SU-DHL-6 (cell line): ENCODE results near the gene PIEZO1.

Experiments
- H2AFZ ChIP-seq: fragments of 200-600 bp; sonication (generic); 2 replicates; pipeline ENCODE4 v1.6.1; 2014; ENCODE audit warnings: low read depth, mild to moderate bottlenecking, moderate library complexity, mixed read lengths, antibody characterized with exemption, low read length; ENCODE audit not compliant: severe bottlenecking
- H3F3A ChIP-seq: fragments of 200-600 bp; shearing (Covaris generic); 2 replicates; pipeline ENCODE4 v1.6.0; 2016; ENCODE audit warnings: antibody characterized with exemption, mild to moderate bottlenecking; ENCODE audit not compliant: insufficient read depth
- H3K27ac ChIP-seq: fragments of 200-600 bp; sonication (generic); 2 replicates; pipeline ENCODE4 v1.5.1; 2016; ENCODE audit warnings: low read depth, mild to moderate bottlenecking, low read length, moderate library complexity, mixed read lengths
- H3K27me3 ChIP-seq: fragments of 200-600 bp; sonication (generic), shearing (Covaris generic); 2 replicates; pipeline ENCODE4 v1.6.0; 2014; ENCODE audit warnings: mild to moderate bottlenecking, low read length
- H3K36me3 ChIP-seq: fragments of 200-600 bp; sonication (generic); 2 replicates; pipeline ENCODE4 v1.6.1; 2014; ENCODE audit warnings: mild to moderate bottlenecking, low read length, mixed read lengths
- H3K4me2 ChIP-seq: fragments of 300-600, 200-600 bp; shearing (Covaris generic), sonication (generic); 2 replicates; pipeline ENCODE4 v1.6.0; 2014; ENCODE audit warnings: low read length, low read depth, mild to moderate bottlenecking; ENCODE audit not compliant: poor library complexity, severe bottlenecking
- H3K4me3 ChIP-seq: fragments of 200-600 bp; sonication (generic); 2 replicates; pipeline ENCODE4 v1.5.1; 2014; ENCODE audit warnings: antibody characterized with exemption, low read length, mild to moderate bottlenecking, mixed read lengths; ENCODE audit not compliant: insufficient read depth, poor library complexity, severe bottlenecking
- H3K79me2 ChIP-seq: fragments of 200-600 bp; sonication (generic); 2 replicates; pipeline ENCODE4 v1.6.1; 2014; ENCODE audit warnings: mild to moderate bottlenecking, low read length, moderate library complexity; ENCODE audit not compliant: insufficient read depth
- H3K9ac ChIP-seq: fragments of 200-600 bp; sonication (generic); 2 replicates; pipeline ENCODE4 v1.7.0; 2014; ENCODE audit warnings: mild to moderate bottlenecking, low read length
- H3K9me2 ChIP-seq: fragments of 200-600 bp; sonication (generic); replicated peaks from 2 replicates; pipeline ENCODE4 v1.6.1; 2014; ENCODE audit warnings: low read length; ENCODE audit not compliant: insufficient read depth
- H3K9me3 ChIP-seq: fragments of 200-600 bp; sonication (generic); 2 replicates; pipeline ENCODE4 v1.6.1; 2014; ENCODE audit warnings: low read length, mixed read lengths; ENCODE audit not compliant: insufficient read depth
- H4K20me1 ChIP-seq: fragments of 200-600 bp; sonication (generic); 2 replicates; pipeline ENCODE4 v1.6.1; 2014; ENCODE audit warnings: low read depth, mild to moderate bottlenecking, antibody characterized with exemption, low read length, moderate library complexity, mixed read lengths
- CTCF ChIP-seq: fragments of 200-600 bp; sonication (generic); IDR thresholded peaks from one replicate; pipeline ENCODE4 v1.5.1; 2017; ENCODE audit warnings: antibody characterized with exemption, mild to moderate bottlenecking, low read length, moderate library complexity; ENCODE audit not compliant: insufficient read depth, poor library complexity, severe bottlenecking
- EZH2phosphoT487 ChIP-seq: fragments of 200-600 bp; sonication (generic), shearing (Covaris generic); conservative IDR thresholded peaks from 2 replicates; pipeline ENCODE4 v1.6.1; 2018; ENCODE audit warnings: mild to moderate bottlenecking, antibody characterized with exemption, low read length, moderate library complexity, mixed read lengths

The PIEZO1 gene

GRCh38 chr16:88737298-88738150, 47.5 kb downstream of the PIEZO1 start:
- no peak overlapping the region for H2AFZ ChIP-seq

GRCh38 chr16:88736496-88736895, 48.5 kb downstream of the PIEZO1 start:
- no peaks in the 10 kb centered on the region for H3K79me2 ChIP-seq
- no peak overlapping the region for H3K4me3 ChIP-seq
- H4K20me1 ChIP-seq: no peaks in the 10 kb centered on the region
- H3F3A ChIP-seq: no peaks in the 10 kb centered on the region
- no peak overlapping the region for H3K9ac ChIP-seq
- no peaks in the 10 kb centered on the region for H3K27me3 ChIP-seq
- no peak overlapping the region for H3K4me2 ChIP-seq
- no peak for TF ChIP-seq EZH2phosphoT487
- TF ChIP-seq CTCF: no peak
- no peaks in the 10 kb centered on the region for H3K9me2 ChIP-seq
- H3K27ac ChIP-seq: no peak overlapping the region
- H3K9me3 ChIP-seq: no peaks in the 10 kb centered on the region
- H3K36me3 ChIP-seq: no peaks in the 10 kb centered on the region
- no peak overlapping the region for H2AFZ ChIP-seq

More at GRCh38 chr16:88737298-88738150, 47.5 kb downstream of the PIEZO1 start:
- no peaks in the 10 kb centered on the region for H3K27me3 ChIP-seq
- H3K9me3 ChIP-seq: no peaks in the 10 kb centered on the region
- H3K9me2 ChIP-seq: no peaks in the 10 kb centered on the region
- H4K20me1 ChIP-seq: no peaks in the 10 kb centered on the region
- H3F3A ChIP-seq: no peaks in the 10 kb centered on the region
- H3K4me2 ChIP-seq: no peak overlapping the region
- H3K79me2 ChIP-seq: no peaks in the 10 kb centered on the region
- no peak overlapping the region for H3K9ac ChIP-seq
- no peak overlapping the region for H3K27ac ChIP-seq
- TF ChIP-seq CTCF: peak; percentile 89
- no peak for TF ChIP-seq EZH2phosphoT487
- H3K4me3 ChIP-seq: no peak overlapping the region
- no peaks in the 10 kb centered on the region for H3K36me3 ChIP-seq

DNA sequence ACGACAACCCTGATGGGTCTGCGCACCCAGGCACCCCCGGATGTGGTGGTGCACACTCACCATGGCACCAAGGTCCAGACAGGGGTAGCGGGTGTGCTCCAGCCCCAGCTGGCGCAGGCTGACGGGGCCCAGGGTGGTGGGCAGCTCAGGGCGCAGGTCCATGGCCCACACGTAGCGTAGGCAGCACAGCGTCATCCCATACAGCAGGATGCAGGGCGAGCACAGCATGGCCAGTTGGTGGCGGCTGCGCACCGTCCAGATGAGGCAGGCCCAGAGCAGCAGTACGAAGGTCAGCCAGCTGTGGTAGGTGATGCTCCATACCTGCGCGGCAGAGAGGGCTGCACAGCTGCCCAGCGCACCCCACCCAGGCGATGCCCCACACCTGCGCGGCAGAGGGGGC, 48.9 kb downstream of the PIEZO1 start:
- H3K9me3 ChIP-seq: no peaks in the 10 kb centered on the region
- no peak overlapping the region for H3K4me2 ChIP-seq
- H2AFZ ChIP-seq: no peak overlapping the region
- H3K9ac ChIP-seq: no peak overlapping the region
- TF ChIP-seq EZH2phosphoT487: no peak
- TF ChIP-seq CTCF: no peak
- no peaks in the 10 kb centered on the region for H3K9me2 ChIP-seq
- H3K27me3 ChIP-seq: no peaks in the 10 kb centered on the region
- H3F3A ChIP-seq: no peaks in the 10 kb centered on the region
- H3K4me3 ChIP-seq: no peak overlapping the region
- H3K79me2 ChIP-seq: no peaks in the 10 kb centered on the region
- no peak overlapping the region for H3K27ac ChIP-seq
- no peaks in the 10 kb centered on the region for H3K36me3 ChIP-seq
- no peaks in the 10 kb centered on the region for H4K20me1 ChIP-seq
